Measurements from ENCODE around the gene PPP2R2B.

PPP2R2B gene

GRCh38 chr5:146628950-146629349 is 249.6 kb downstream of the PPP2R2B start:
- H3K27ac ChIP-seq: no peak overlapping the region
- TF ChIP-seq CTCF (conservative IDR thresholded peaks at IDR 0.05): no peak

GRCh38 chr5:146626936-146627335 is 251.6 kb downstream of the PPP2R2B start:
- no peak overlapping the region for H3K27ac ChIP-seq
- no peak for TF ChIP-seq CTCF (conservative IDR thresholded peaks at IDR 0.05)

GRCh38 chr5:146624179-146624578 is 254.4 kb downstream of the PPP2R2B start:
- H3K27ac ChIP-seq: no peak overlapping the region
- TF ChIP-seq CTCF (conservative IDR thresholded peaks at IDR 0.05): no peak

GRCh38 chr5:146623666-146624065 is 254.9 kb downstream of the PPP2R2B start:
- no peak overlapping the region for H3K27ac ChIP-seq
- TF ChIP-seq CTCF (conservative IDR thresholded peaks at IDR 0.05): no peak

GRCh38 chr5:146623009-146623408 is 255.5 kb downstream of the PPP2R2B start:
- H3K27ac ChIP-seq: no peak overlapping the region
- TF ChIP-seq CTCF (conservative IDR thresholded peaks at IDR 0.05): no peak

- peak; percentile 66 for TF ChIP-seq CTCF (conservative IDR thresholded peaks at IDR 0.05)
- H3K27ac ChIP-seq: no peak overlapping the region
Observed at GRCh38 chr5:146622391-146622790, 256.2 kb downstream of the PPP2R2B start.

- no peak for TF ChIP-seq CTCF (conservative IDR thresholded peaks at IDR 0.05)
- H3K27ac ChIP-seq: no peak overlapping the region
Observed at GRCh38 chr5:146620669-146621051, 257.9 kb downstream of the PPP2R2B start.

Measured in VCaP (cell line).